Measurements from ENCODE around the gene MTG1. TPM values are rescaled to one million over a fixed set of nuclear protein-coding genes. Genes with fewer than 3 reads are reported as not detected.

Gene MTG1
- total RNA-seq, 1 donor from 2014 or later: 33.3 TPM

GRCh38 chr10:133377025-133377817 lies 16.7 kb upstream of the MTG1 start:
- no peak for DNase-seq (ENCODE audit: low spot score)

DNA sequence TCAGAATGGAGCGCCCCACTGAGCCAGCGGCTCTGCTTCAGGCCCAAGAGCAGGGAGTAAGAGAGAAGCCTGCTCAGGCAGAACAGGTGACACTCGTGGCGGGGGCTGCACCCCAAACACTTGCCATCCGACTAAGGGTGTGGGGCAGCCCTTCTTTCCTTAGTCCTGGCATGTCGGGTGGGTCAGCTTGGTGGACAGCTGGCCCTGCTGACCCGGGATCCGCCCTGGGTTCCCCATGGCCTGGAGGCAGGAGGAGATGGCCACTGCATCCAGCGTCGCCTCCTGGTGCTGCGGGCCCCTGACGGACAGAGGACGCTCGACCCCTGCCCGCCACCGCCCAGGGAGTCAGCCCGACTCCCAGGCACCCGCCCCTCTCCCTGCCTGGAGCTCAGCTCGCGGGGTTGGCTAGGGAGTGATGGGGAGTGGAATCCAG lies 16.1 kb upstream of the MTG1 start:
- DNase-seq (ENCODE audit: low spot score): no peak

GRCh38 chr10:133378251-133379096 lies 15.5 kb upstream of the MTG1 start:
- no peak for DNase-seq (ENCODE audit: low spot score)

GRCh38 chr10:133379152-133379800 lies 14.7 kb upstream of the MTG1 start, which contains the start of gene PAOX:
Gene PAOX, plus strand, starts transcription at chr10:133379262. Its CDS starts 55 bp downstream, at chr10:133379317.
- DNase-seq (ENCODE audit: low spot score): no peak

DNA sequence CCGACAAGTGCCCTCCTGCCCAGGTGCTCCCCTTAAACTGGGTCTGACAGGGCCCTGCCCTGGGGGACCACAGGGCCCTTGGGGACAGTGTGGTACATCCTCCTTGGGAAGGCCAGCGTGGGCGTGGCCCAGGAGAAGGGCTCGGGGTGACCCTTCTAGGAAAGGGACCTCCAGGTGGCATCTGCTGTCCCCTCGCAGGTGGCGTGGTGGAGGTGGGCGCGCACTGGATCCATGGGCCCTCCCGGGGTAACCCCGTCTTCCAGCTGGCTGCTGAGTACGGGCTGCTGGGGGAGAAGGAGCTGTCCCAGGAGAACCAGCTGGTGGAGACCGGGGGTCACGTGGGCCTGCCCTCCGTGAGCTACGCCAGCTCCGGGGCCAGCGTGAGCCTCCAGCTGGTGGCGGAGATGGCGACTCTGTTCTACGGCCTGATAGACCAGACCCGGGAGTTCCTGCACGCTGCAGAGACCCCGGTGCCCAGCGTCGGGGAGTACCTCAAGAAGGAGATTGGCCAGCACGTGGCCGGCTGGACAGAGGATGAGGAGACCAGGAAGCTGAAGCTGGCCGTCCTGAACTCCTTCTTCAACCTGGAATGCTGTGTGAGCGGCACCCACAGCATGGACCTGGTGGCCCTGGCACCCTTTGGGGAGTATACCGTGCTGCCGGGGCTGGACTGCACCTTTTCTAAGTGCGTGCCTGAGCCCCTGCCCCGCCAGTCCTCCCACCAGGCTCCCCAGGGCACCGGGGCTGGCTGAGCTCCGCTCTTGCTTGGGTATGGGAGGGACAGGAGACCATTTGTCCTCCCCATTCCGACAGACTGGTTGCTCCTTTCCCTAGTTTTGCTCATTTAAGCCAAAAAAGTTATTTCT lies 13.9 kb upstream of the MTG1 start:
- no peak for DNase-seq (ENCODE audit: low spot score)

DNA sequence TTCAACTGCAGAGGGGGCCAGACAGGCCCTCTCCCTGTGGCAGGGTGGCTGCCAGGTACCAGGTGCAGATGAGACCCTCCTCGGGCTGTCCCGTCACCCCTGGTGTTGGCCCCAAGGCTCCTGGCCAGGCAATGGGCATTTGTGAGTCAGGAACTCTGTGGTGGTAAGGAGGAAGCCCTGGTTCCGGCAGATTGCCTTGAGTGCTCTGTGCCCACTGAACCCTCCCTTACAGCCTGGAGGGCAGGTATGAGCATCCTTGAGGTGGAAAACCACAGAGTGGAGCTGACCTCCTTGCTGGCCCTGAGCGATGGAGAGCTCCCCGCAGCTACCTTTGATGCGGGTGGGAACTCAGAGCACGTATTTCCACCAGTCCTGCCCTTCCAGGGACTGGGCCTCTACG lies 12.9 kb upstream of the MTG1 start:
- no peak for DNase-seq (ENCODE audit: low spot score)

DNA sequence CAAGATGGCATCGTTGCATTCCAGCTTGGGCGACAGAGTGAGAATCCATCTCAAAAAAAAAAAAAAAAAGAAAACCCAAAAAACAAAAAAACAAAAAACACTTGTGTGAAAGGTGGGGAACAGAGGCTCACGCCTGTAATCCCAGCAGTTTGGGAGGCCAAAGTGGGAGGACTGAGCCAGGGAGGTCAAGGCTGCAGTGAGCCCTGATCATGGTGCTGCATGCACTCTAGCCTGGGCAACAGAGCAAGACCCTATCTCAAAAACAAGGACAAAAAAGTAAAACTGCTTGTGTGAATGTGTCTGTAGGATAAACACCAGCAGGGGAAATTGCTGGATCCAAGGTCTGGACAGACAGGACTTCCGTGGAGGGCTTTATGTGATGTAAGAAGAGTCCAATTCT lies 10.4 kb upstream of the MTG1 start:
- no peak for DNase-seq (ENCODE audit: low spot score)

- no peak for DNase-seq (ENCODE audit: low spot score)
These were observed 9.9 kb upstream of the MTG1 start for GRCh38 chr10:133384071-133384470.

GRCh38 chr10:133385214-133385613 lies 8.7 kb upstream of the MTG1 start:
- DNase-seq (ENCODE audit: low spot score): no peak

DNA sequence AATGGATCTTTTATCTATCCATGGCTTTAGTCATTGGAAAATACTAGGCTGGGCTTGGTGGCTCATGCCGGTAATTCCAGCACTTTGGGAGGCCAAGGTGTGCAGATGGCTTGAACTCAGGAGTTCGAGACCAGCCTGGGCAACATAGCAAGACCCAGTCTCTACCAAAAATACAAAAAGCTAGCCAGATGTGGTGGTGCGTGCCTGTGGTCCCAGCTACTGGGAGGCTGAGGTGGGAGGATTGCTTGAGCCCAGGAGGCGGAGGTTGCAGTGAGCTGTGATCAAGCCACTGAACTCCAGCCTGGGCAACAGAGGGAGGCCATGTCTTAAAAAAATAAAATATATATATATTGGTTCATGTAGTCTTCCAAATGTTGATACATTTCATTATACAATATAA lies 7.0 kb upstream of the MTG1 start:
- DNase-seq (ENCODE audit: low spot score): peak; percentile 65

- DNase-seq (ENCODE audit: low spot score): peak; percentile 67
These were observed 5.6 kb upstream of the MTG1 start for GRCh38 chr10:133388236-133388972.

DNA sequence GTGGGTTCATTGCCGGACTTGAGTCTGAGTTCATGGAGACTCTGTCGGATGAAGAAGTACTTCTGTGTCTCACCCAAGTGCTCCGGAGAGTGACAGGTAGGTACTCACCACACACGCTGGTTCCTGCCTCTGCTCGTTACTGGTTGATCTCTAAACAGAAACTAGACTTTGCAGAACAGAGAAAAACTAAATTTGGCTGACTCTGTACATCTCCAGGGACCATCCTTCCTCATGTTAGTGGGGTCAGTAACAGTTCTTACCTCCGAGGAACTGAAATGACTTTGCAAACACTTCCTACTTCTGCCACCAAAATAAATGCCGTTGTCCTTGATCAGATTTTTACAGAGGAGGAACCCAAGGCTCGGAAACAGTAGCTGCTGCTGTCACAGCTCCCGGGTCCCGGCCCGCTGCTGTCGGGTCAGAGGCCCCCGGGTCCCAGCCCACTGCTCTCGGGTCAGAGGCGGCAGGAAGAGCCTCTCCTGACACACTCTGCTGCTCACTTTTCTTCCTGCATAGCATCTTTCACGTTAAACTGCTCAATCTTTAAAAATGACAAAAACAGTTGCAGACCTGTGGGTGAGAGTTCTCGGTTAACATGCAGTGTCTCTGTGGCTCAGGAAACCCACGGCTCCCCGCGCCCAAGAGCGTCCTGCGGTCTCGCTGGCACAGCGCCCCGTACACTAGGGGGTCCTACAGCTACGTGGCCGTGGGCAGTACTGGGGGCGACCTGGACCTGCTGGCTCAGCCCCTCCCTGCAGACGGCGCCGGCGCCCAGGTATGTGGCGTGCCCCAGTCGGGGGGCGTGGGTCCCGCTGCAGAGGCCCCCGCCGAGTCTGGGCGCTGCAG lies 4.8 kb upstream of the MTG1 start:
- peak; percentile 68 for DNase-seq (ENCODE audit: low spot score)

DNA sequence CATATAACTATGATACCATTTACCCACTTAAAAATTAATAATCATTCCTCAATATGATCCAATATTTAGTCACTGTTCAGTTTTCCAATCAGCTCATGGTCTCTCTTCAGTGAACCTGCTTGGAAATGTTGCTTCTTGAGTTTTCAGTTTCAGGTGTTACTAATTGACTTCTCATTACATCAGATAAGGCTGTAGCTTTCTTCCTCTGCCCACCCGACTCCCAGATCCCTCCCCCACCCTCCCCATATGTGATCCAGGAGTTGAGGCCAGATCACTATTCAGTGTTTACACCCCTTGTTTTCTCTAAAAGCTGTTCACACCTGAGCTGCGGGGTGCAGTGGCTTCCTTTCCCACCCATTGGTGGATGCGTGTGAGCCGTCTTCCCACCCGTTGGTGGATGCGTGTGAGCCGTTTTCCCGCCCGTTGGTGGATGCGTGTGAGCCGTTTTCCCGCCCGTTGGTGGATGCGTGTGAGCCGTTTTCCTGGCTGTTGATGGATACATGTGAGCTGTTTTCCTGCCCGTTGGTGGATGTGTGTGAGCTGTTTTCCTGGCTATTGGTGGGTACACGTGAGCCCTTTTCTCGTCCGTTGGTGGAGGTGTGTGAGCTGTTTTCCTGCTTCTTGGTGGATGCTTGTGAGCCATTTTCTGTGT lies 3.2 kb upstream of the MTG1 start:
- DNase-seq (ENCODE audit: low spot score): peak; percentile 30

- DNase-seq (ENCODE audit: low spot score): peak; percentile 67
These were observed 2.7 kb upstream of the MTG1 start for GRCh38 chr10:133391249-133391635.

GRCh38 chr10:133391761-133392518 lies 2.0 kb upstream of the MTG1 start:
- DNase-seq (ENCODE audit: low spot score): peak; percentile 41

DNA sequence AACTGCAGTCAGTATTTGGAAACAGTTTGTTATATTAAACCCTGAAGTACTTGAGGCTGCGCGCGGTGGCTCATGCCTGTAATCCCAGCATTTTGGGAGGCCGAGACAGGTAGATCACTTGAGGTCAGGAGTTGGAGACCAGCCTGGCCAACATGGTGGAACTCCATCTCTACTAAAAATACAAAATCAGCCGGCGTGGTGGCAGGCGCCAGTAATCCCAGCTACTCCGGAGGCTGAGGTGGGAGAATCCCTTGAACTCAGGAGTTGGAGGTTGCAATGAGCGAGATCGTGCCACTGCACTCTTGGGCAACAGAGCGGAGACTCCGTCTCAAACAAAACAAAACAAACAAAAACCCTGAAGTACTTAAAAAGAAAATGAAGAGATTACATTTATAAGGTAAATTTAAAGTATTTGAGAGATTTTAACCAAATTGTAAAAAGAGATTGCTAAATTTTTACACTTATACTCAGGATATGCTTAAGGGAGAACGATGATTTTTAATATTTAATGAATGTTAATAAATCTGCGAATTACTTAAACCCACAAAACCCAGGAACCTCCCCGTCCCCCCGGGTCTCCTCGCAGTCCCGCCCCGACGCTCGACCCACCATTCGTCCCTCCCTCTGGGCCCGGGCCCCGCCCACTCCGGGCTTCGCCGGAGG lies 425 bp upstream of the MTG1 start:
- DNase-seq (ENCODE audit: low spot score): peak; percentile 72

- DNase-seq (ENCODE audit: low spot score): peak; percentile 88
These were observed 854 bp downstream of the MTG1 start for GRCh38 chr10:133394801-133395221.

Measured in mesenteric fat pad (tissue), 1 donor.